Activated T-cell treated with anti-CD3 and anti-CD28 coated beads, Interleukin-2, amount 50 U/mL, for 48 hours (primary cell): ENCODE results near the gene RCSD1.

Experiments used
- DNase-seq, 2 experiments: peaks; one replicate each; pipeline ENCODE4 v3.0.0-alpha.2; 2020

RCSD1 gene

DNA sequence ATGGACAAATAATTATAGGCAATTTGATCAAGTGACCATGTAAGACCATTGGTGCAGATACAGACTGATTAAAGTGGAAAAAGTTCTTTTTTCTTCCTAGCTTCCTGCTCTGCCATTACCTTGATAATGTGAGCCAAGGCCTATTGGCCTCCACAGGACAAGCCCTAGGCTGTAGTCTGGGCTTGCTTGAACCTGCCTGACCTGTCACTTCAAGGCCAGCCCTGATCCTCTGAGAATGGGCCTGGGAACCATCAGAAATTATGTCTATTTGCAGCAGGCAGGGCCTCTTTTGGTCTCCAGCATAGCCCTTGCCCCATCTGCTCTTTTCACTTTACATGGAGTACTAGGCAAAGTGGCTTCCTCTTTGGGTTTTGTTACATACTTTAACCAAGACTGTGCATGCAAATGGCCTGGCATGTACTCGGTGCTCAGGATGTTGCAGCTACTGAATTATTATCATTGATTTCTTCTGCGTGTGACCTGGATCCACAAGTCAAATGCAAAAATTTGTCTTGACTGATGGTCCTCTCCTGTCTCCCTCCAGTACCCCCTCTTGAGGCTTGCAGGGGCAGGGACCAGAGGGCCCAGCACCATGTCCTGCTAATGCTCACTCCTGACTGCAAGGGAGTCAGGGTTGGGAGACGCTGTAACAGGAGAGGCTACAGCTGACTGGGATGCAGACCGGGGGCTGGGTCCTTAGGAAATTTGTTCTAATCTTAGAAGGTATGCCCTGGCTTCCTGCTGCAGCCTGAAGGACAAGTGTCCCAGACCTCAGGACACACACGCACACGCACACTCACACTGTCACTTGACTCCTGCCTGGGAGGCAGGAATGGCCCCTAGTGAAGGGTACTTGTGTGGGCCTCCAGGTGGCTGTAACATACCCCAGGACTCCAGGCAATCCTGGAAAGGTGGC lies 39.4 kb downstream of the RCSD1 start:
- no peak for DNase-seq

DNA sequence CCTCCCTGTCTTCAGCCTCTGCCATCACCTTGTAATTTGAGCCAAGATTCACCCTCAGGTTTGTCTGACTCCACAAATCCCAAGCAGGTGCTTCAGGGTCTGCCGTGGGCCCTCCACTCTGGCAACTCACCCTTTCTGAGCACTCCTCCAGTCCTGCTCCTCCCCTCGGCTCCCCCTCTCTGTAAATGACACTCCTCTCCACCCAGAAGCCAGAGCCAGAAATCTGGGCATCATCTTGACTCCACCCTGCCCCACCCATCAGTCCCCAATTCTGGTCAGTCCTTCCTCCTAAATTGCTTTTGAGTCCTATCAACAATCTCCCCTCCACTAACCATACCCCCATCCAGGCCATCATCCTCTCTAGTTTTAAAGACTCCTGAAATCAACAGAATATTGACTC lies 40.5 kb downstream of the RCSD1 start:
- DNase-seq: no peak

DNA sequence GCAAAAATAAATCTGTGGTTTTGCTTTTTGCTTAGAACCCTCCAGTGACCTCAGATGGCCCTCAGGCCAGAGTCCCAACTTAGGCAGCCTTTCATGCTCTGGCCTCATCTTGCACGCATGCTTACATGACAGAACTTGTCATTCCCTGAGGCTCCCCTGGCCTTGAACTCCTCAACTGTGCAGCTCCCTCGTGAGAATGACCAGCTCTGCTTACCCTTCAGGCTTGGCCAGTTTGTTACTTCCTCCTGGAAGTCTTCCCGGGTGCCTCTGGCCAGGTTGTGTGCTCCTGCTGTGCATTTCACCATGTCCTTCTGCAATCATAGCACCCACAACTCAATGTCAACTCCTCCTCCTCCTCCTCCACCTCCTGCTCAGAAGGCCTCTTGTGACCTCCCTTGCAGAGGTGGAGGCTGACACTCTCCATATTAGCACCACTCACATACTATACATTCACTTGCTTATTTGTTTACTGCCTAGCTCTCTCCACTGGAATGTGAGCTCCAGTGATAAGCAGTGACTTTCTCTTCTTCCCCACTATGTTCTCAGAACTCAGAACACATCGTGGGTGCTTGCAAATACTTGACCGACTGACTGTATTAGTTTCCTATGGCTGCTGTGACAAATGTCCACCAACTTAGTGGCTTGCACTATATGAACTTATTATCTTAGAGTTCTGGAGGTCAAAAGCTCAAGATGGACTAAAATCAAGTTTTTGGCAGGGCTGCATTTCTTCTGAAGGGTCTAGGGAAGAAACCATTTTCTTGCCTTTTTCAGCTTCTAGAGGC lies 41.9 kb downstream of the RCSD1 start:
- no peak for DNase-seq

GRCh38 chr1:167672831-167673230 lies 42.8 kb downstream of the RCSD1 start:
- no peak for DNase-seq

DNA sequence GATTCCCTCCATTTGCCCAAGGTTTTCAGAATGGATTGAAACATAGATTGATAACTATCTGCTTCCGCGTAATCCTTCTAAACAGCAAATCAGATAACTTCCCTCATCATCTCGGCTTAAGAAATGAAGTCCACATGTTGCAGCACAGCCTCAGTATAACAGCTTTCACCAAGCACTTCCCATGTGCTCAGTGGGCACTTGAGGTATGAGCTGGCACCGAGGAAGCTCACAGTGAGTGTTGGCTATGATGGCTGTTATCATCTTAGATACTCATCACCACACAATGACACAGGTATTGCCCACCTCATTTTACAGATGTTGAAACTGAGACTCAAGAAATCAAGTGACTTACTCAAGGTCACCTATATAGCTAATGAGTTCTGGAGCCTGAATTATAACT lies 43.2 kb downstream of the RCSD1 start:
- no peak for DNase-seq

GRCh38 chr1:167674156-167674555 lies 44.1 kb downstream of the RCSD1 start:
- no peak for DNase-seq

DNA sequence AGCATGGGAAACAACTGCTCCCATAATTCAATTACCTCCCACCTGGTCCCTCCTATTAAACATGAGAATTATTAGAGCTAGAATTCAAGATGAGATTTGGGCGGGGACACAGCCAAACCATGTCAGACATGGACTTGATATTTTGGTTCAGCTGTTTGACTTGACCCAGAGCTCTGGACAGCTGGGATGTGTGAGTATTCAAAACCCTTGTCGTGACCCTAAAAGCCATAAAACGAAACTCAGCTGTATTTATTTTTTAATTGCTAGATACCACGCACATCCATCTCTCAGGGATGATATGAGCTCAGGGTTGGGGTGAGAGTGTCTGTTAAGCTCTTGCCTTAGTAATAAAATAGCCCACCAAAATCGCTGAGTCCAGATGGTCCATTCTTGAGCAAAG lies 45.4 kb downstream of the RCSD1 start:
- no peak for DNase-seq

DNA sequence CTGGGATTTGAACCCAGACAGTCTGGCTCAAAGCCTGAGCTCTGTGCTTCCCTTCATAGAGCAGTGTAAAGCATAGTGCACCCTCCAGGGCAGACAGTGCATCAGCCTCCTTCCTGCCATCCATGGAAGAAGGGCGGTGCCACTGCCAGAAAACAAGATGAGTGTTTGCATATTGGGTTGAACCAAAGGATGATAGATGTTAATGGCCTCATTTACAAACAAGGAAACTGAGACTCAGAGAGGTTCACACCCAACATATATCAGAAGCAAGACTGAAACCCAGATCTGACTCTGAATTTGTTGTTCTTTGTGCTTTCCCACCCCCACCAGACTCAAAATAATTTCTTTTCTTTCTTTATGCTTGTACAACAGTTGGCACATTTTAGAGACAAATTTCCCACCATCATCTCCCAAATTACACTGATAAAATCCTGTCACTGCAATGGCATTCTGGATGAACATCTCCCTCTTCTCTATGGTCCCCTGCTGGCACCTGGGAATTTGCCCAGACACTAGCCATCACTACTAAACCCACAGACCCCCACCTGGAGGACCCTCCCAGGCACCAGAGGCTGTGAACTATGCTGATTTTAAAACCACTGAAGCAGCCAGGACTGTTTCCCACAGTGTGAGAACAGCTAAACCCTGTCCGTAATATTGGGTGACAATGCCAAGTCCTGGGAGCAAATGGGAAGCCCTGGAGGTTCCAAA lies 46.3 kb downstream of the RCSD1 start:
- no peak for DNase-seq

GRCh38 chr1:167676916-167677848 lies 47.1 kb downstream of the RCSD1 start:
- no peak for DNase-seq

DNA sequence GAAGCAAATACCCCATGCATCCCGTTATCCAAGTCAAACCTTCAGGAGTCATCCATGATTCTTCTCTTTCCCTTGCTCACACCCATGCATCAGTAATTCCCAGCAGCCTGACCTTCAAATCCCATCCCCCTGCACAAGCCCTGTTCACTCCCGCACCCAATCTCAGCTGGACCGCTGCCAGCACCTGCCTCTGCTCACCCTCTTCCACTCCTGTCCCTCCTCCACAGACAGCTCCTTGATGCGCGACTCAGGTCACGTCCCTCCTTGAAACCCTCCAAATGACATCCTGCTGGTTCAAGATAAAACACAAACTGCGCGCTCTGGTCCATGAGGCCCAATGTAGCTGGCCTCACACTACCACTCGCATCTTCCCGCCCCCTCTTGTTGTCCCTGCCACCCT lies 48.4 kb downstream of the RCSD1 start:
- DNase-seq: no peak

DNA sequence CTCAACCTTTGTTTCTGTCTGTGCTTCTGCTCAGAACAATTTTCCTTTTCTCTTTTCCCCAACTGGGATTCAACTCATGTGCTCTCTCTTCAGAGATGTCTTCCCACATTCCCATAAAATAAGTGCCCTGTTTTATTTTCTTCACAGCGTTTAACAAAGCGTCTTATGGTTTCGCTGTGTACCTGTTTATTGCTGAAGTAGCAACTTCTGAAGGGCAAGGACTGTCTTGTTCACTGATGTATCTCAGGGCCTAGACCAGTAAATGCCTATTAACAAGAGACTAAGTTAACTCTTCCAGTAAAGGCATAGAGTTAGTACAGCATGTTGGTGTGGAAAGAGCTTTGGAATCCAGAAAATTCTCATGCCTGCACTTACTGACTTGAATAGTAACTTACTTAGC lies 48.8 kb downstream of the RCSD1 start:
- DNase-seq: no peak

DNA sequence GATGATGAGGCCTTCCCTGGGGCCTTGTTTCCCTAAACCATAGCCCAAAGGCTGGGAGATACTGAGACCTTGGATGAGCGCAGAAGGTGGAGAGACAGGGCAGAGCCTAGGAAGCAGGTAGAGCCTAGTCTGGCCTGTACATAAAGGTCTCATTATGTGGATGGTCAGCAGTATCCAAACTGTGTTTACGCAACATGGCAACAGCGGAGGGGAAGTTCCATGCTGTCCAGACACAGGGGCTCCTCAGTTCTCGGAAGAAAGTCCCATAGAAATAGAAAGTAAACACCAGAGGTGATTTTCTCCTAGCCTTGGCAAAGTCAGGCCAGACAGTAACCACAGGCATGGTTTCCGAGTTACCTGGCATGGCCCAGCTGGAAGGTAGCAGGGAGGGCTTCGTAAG lies 49.7 kb downstream of the RCSD1 start:
- DNase-seq: no peak

DNA sequence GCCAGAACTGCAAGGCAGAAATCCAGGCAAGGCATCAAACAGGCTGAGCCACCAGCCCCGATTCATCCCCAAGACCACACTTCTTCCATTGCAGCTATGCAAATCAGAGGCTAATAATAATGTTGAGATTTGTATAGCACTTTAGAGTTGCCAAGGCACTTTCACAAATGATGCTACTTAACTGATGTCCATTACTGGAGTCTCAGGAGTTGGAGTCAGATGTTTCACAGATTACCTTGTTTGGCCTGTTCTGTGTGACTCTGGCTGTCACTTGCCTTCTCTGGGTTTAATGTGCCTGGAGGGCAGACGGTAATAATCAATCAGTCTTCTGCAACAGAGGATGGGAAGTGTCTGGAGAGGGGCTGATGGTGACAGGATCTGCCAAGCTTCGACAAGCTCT lies 51.0 kb downstream of the RCSD1 start:
- no peak for DNase-seq

DNA sequence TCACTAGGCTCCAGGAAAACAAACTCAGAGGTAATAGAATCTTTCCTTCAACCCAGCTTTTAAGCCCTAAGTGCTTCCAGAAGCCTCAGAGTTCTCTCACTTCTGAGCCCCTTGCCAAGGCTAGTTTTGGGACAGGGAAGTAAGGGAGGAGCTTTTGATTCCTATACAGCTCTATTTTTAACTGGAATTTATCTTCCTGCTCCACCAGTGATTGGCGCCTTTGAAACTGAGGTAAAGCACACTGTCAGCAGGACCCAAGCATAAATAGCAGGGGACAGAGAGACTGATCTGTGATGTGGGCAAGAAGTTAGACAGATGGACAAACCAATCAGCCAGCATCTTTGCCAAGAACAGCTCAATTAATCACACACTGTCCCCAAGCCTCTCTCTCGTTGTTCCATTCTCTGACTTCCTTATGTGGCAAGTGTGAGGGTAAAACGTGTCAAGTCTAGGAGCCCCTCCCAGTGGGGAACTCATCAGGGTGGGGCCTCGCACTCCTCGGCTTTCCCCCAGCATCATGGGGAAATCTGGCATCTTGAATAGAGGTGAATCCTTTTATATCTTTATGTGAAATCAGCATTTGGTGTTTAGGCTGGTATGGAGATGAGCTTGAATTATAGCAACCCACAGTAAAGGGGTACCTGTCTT lies 51.5 kb downstream of the RCSD1 start:
- no peak for DNase-seq

- no peak for DNase-seq
Observed at GRCh38 chr1:167683226-167683625, 53.2 kb downstream of the RCSD1 start.

DNA sequence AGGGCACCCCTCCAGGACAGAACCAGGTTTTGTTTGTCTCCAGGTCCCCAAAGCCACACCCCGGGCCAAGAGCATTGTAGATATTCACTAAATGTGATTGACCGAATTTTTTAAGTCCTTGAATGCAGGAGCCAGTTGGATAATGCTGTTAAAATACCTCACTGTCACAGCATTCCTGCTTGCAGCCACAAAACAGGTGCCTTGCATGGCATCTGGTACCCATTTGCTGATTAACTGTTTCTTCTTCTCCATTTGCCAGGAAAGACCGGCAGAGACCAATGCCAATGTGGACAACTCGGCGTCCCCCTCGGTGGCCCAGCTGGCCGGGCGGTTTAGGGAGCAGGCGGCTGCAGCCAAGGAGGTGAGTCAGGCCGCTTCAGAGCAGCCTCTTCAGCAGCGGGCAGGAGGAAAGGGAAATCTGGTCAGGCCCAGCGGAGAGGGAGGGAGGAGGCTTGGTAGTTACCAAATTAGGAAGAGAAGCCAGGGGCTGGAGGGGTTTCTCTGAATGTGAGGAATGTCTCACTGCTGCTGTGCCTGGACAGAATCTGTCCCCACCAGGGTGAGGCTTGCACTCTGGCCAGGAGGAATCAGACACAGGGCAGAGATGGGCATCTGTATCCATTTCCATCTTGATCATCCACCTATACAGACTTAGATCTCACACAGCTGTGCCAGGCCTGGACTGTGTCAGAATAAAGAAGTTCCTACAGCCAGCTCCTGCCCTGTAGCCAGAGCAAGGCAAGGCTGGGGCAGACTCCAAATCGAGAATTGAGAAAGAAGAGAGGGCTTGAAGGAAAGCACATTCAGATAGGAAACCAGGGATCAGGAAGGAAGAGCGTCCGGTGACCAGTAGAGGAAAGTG lies 53.8 kb downstream of the RCSD1 start:
- no peak for DNase-seq

- DNase-seq: no peak
Observed at GRCh38 chr1:167685844-167686243, 55.8 kb downstream of the RCSD1 start.

DNA sequence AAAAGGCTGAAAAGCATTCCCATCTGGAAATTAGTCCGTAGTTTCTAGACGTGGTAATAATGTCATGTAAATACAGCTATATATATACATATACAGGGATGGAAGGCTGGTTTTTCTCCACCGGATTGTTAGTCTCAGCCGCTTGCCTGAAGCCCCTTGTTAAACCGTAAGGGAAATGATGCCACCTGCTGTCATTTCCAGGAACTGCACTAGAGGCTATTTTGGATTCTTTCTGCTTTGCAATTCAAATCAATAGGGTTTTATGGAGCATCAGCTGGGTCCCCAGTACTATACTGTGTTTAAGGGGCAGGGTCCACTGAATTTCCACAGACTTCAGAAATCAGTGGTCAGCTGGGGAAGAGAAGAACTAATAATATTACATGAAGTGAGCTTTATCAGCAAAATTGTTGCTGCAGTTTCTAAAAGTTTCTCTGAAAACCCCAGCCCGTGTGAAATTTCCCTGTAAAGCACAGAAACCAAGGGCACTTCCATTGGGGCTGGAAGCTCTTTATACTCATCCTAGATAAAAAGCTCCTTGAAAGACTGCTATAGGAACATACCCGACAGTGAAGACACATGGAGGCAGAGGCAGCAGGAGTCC lies 58.0 kb downstream of the RCSD1 start:
- DNase-seq: peak; percentile 84 to 87

DNA sequence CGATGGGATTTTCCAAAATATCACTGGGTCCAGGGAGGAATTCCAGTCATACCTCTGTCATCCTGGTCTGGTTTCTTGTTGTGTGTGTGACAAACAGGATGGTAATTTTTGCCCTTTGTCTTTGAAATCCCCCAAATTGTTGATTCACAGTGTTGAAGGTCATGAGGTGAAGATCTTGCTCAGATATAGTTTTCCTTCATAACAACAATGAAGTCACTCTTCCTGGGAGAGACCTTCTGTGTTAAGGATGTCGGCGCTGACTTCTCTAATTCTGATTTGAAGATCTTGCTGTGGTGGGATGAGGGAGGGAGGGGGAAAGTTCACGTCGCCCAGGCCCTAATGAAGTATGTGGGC lies 59.5 kb downstream of the RCSD1 start:
- no peak for DNase-seq

- no peak for DNase-seq
Observed at GRCh38 chr1:167690053-167690452, 60.0 kb downstream of the RCSD1 start.
